CD4-positive, alpha-beta T cell treated with Interleukin-21 for 1 hour (primary cell): ENCODE measurements around the gene INS.

Experiments used
- DNase-seq: peaks from one replicate; pipeline ENCODE4 v3.0.0-alpha.2; 2020

INS gene

DNA sequence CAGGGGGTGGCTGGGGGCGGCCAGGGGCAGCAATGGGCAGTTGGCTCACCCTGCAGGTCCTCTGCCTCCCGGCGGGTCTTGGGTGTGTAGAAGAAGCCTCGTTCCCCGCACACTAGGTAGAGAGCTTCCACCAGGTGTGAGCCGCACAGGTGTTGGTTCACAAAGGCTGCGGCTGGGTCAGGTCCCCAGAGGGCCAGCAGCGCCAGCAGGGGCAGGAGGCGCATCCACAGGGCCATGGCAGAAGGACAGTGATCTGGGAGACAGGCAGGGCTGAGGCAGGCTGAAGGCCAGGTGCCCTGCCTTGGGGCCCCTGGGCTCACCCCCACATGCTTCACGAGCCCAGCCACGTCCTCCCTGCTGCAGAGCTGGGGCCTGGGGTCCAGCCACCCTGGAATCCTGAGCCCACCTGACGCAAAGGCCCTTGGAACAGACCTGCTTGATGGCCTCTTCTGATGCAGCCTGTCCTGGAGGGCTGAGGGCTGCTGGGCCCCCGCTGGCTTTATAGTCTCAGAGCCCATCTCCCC is at the start of gene INS:
TSS of gene INS (minus strand) at position 474 of the 524 bp plus-strand sequence. CDS start at position 236, 238 bp downstream.
- no peak for DNase-seq

DNA sequence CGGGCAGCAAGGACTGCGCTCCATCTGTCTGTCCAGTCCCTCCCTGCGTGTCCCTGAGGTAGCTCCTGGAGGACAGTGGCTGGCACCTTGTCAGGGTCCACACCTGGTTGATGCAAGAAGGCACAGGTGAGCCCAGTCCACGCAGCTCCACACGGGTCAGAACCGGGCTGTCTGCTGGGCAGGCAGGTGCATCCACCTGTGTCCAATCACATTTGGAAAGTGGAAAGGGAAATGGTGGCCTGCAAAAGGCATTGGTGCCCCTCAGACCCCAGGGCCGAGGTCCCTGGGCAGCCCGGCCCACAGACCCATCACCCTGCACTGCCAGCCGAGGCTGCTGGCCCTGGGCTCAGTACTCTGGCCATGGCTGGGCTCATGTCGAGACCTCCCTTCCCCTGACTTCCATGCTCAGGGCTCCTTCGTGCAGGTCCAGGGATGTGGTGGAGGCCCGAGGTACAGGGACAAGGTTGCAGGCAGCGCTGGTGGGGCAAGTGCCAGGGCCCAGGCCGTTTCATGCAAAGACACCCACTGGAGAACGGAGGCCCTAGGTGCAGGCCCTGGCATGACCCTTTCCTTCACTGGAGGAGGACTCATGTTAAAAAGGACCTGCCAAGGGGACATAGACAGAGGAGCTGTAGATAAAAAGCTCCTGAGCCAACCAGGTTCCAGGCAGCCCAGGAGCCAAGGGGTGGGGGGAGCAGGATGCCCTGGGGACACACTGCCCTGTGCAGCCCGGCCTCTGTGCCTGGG is 49.5 kb upstream of the INS start:
- no peak for DNase-seq

DNA sequence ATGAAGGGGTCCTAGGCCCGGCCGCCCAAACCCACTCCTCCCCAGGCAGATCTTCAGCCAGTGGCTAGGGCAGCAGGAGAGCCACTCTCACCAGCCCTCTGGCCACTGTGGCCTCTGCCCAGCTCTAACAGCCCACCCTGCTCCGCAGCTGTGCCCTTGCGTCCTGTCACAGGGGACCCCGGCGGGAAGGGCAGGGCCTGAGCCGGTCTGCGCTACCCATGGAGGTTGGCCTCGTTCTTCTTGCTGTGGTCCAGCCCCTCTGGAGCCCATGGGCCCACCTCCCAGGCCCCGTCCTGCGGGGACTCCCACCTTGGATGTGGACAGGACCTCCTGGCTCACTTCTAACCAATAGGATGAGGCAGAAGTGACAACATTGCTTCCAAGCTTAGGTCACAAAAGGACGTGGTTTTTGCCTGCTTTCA is 48.9 kb upstream of the INS start:
- DNase-seq, result no peak

DNA sequence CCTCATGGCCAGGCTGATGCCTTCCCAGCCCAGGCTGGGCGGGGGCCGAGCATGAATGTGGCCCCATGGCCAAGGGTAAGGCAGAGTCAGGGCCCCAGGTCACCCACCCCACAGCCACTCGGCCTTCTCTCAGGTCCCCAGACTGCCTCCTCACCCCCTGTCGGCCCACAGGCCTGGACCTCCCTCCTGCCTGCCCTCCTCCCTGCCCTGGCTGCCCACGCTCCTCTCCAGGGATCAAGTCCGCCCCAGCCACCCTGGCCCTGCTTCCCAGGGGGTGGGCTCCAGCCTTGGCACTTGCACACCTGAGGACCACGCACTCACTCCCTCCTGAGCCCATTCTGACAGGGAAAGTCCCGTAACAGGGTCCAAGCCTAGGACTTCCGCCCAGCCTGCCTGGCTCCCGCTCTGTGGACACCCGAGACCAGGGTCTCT is 48.4 kb upstream of the INS start:
- no peak for DNase-seq

DNA sequence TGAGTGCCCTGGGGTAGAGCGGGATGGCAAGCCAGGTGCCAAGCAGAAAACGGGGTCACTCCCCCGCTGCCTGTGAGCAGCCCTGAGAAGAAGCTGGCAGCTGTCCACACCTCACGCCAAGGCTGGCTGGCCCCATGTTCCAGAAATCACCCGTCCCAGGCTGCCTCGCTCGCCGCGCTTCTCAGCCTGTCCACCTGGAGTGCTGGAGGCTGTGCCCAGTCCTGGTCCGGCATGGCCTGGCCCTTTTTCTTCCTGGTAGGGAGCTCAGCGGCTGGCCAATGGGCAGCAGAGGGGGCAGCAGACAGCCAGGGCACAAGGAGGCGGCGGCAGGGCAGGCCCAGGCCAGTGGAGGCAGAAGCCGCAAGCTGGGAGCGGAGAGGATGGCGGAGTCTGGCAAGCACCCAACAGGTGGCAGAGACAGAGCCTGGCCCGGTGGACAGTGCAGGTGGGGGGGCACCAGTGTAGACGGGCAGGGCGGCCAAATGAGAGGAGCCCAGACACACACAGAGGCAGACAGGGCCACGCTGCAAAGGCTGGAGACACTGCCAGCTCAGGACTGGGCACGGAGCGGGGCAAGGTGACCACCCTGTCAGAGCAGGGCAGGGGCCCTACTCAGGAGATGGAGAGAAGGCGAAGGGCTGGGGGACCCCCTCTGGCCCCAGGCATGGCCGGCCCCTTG is 47.8 kb upstream of the INS start:
- DNase-seq, result no peak

DNA sequence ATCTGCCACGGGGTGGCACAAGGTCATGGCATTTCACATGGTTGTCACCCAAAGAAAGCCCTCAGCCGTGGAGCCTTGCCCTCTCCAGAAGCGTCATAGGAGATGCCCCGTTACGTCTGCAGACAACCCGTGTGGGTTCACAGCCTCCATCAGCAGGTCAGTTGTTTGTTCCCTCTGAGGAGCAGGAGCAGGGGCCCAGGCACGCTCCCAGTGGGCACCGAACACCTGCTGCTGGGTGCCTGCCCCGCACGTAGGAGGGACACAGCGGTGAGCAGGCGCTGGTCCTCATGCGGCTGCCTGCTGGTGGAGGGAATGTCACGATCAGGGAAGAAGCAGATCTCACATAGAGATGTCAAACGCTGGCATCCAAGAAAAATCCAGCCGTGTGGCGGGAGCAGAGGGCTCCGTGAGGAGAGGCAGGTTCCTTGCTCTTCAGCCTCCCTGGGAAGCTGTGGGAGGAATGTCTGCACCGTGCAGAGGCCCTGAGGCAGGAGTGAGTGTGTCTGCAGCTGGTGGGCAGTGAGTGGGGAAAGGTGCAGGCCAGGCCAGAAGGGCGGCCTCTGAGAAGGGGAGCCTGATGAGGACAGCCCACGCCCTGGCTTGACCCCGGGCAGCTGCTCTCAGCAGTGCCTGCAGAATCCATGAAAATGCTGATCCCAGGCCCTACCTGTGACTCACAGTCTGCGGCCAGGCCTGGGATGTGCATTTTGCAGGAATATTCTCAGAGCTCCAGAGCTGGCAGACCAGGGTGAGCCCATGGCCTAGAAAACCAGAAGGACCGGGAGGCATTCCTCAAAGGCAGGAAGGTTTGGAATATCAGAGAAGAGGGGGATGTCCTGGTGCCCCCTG is 47.0 kb upstream of the INS start:
- no peak for DNase-seq

DNA sequence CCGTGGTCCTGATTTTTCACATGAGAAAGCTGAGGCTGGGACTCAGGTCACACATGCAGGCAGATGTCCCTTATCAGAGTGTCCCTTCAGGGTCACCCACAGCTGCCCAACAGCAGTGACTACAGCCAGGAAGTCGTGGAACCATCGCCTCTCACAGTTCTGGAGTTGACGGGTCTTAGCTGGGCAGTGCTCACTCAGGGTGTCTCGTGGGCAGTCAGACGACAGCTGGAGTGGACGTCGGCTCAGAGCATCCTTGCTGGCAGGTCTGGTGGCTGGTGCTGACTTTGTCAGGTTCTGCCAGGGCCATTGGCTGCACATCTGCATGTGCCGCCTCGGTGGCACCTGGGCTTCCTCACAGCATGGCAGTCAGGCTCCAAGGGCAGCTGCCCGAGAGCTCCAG is 46.2 kb upstream of the INS start:
- no peak for DNase-seq

DNA sequence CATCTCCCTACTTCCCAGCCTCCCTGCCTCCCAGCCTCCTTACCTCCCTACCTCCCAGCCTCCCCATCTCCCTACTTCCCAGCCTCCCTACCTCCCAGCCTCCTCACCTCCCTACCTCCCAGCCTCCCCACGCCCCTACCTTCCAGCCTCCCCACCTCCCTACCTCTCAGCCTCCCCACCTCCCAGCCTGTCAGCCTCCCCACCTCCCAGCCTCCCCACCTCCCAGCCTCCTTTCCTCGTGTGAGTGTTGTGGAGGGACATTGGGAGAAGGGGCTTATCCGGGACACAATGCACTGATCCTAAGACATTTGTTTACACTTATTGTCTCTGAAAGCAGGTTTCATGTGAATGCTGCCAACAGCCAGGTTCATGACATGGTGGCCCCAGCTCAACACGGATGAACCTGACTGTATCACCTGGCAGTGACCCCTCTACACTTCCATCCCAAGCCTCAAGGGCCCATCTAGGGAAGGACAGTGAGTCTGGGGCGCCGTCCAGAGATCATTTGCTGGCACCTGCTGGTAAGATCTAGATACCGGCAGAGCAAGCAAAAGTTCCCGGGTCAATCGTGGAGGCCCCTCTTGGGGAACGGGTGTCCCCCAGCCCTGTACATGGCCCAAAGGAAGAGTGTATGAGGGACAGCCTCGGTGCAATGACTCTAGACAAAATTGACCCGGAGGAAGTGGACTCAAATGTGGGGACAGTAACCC is 45.1 kb upstream of the INS start:
- DNase-seq, result no peak

DNA sequence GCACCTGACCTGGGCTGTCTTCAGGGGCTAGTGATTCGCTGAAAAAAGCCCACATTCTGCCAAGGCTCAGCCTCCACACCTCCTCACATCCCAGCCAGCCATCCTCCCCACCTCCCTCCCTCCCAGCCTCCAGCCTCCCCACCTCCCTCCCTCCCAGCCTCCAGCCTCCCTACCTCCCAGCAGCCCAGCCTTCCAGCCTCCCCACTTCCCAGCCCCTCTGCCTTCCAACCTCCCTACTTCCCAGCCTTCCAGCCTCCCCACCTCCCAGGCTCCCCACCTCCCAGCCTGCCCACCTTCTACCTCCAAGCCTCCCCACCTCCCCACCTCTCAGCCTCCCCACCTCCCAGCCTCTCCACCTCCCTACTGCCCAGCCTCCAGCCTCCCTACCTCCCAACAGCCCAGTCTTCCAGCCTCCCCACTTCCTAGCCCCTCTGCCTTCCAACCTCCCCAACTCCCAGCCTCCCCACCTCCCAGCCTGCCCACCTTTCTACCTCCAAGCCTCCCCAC is 44.3 kb upstream of the INS start:
- DNase-seq, result no peak

DNA sequence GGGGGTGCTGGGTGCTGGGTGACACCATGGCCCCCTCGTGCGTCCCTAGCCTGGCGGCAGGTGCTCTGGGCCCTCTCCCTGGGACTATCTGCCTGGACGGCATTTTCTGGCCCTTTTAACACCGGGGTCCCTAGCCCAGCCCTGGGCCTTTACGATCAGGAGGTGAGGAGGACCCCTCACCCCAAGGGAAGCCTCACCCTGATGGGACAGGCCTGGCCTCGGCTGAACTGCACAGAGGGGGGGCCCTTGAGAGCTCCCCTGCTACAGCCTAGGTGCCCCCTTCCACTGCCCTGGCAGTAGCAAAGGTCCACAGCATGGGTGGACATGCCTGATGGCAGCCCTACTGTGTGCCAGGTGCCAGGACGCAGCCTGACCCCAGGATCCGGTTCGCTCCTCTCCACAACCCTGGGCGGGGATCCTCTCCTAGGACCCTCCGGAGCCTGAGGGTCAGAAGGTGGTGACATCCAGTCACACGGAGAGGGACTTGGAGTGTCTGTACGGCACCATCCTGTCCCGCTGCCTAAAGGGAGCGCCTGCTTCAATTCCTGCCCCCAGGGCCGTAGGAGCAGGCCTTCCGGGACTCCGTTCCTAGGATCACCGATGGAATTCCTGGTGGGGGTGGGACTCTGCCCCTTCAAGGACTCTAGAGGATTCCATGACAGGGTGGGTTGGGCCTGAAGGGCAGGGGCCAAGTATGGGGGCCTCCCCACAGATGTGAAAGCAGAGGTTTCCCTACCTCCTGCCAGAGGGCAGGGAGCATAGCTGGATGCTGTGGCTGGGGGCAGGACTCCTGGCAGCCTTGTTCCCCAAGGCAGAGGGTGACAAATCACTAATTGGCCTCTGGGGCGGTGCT is 43.6 kb upstream of the INS start:
- no peak for DNase-seq

DNA sequence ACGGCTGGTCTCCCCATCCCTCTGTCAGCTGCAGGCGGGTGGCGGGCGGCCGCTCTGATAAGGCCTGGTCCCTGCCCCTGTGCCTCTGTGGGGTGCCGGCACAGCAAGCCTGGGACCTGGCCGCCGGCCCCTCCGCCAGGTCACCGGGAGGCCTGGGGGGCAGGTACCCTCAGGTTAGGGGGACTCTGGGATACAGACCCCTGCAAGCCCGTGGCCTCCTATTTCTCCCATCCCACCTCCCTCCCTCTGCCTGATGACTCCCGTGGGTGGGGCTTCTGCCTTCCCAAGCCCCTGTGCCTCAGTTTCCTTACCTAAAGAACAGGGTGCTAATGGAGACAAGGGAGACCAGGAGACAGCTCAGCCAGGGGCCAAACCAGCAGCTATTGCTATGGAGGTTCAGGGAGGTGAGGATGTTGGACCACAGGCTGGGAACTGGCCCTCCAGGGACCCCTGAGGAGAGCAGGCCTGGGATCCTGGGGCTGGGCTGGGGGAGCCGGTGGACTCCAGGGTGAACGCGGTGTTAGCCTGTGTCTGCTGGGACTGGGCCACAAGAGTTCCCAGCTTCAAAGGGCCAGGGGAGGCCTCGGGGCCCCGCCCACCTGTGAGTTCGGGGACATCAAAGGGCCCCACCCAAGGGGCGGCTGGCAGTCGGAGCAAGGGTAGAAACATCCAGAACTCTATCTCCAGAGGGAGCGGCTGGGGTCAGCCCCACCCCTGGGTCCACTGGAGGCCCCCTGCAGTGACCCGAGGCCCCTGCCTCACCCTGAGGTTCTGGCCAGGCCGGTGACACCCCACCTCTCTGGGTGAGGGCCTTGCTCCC is 42.6 kb upstream of the INS start:
- no peak for DNase-seq

DNA sequence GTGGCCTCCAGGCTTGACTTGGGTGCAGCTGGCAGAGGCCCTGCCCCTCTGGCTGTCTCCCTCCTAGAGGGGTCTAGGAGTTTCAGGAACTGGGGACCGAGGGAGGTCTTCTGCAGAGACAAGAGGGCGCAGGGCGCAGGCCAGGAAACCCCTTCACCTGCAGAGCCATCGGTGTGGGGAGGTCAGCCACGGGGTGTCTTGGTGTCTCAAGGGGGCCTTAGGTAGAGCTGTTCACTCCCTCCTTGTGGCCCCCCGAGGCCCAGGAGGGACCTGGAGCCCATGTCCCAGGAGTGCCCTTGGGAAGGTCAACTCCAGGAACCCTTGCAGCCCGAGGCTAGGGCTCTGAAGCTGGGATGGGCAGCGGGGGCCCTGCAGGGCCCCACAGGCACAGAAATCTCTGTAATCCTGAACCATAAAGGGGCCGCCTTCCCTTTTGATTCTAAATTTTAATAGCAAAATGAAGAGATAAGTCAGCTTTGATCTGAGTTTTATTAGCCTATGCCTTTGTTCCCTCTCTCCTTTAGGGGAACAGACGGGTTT is 42.0 kb upstream of the INS start:
- no peak for DNase-seq

DNA sequence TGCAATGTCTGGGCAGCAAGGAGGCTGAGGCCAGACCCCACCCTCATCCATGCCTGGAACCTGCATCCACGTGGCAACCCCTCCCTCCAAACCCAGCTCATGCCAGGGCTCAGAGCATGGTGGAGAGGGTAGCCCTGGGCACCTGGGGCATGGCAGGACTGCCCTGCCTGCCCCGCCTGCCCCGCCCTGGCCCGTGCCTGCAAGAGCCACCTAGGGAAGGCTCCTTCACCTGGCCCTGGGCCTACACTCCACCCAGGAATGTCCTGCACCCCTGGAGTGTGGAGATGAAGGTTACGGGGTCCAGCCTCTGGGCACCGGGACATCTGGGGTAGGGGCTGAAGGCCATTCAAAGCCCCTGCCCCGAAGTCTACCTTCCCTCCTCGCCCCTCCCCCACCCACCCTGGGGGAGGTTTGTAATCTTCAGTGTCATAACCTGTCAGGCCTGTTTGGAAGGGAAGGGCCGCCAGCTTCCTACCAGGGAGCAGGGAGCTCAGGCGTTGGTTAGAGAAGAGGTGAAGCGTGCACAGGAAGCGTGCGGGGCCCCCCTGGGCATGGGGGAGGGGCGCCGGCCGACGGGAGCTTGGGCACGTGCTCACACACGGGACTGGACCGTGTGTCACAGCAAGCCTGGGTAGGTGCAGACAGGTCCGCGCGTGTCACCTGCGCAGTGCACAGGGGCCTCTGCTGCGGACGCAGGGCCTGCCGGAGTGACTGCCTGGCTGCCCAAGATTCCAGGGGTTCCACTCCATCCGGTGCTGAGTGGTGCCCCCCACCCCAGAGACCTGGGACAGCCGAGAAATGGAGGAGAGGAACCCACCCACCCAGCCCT is 41.3 kb upstream of the INS start:
- DNase-seq, result no peak

DNA sequence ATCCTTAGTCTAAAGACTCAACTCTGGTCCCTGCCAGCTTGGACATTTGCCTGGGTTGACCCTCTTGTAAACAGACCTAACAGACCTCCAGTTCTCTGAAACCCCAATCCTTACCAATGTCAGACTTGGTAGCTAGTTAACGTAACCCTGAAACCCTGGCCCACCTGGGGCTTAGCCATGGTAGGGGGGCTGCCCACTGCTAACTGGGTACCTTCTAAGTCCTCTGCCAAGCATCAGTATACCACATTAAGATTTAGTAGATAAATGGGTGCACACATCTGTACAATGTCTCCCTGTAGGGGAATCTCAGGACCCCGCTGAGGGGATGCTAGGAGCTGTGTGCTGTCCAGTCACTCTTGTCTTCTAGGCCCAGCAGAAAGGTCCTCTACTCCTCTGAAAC is 40.5 kb upstream of the INS start:
- no peak for DNase-seq

DNA sequence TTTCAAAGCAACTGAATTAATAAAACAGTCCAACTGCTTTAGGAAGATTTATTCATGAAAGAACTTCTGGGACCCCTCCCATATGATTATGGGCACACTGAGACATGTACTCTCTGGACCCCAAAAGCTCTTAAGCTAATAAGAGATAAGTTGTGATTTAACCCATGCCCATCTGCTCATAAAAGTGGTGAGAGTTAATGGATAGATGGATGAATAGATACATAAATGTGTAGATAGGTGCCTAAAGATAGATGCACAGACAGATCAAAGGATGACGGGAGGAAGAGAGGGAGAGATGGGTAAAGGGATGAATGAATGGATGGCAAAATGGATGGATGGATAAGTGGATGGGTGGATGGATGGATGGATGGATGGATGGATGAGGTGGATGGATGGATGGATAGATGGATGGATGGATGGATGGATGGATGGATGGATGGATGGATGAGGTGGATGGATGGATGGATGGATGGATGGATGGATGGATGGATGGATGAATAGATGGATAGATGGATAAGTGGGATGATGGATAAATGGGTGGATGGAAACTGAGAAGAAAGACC is 40.0 kb upstream of the INS start:
- no peak for DNase-seq

DNA sequence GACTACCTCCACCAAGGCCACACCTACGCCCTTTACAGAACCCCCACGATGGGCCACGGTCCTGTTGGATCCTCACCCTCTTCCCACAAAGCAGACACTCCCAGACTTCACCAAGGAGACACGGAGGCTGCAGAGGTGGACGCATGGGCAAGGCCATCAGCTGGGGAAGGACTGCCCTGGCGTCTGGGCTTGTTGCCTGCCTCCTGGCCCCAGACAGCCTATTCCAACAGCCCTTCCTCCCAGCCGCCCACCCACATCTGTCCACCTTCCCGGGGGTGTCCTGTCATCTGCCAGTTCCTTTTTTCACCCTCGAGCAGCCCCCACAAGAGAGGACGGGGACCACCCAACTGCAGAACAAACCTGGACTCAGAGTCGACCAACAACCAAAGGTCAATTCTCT is 39.5 kb upstream of the INS start:
- no peak for DNase-seq

DNA sequence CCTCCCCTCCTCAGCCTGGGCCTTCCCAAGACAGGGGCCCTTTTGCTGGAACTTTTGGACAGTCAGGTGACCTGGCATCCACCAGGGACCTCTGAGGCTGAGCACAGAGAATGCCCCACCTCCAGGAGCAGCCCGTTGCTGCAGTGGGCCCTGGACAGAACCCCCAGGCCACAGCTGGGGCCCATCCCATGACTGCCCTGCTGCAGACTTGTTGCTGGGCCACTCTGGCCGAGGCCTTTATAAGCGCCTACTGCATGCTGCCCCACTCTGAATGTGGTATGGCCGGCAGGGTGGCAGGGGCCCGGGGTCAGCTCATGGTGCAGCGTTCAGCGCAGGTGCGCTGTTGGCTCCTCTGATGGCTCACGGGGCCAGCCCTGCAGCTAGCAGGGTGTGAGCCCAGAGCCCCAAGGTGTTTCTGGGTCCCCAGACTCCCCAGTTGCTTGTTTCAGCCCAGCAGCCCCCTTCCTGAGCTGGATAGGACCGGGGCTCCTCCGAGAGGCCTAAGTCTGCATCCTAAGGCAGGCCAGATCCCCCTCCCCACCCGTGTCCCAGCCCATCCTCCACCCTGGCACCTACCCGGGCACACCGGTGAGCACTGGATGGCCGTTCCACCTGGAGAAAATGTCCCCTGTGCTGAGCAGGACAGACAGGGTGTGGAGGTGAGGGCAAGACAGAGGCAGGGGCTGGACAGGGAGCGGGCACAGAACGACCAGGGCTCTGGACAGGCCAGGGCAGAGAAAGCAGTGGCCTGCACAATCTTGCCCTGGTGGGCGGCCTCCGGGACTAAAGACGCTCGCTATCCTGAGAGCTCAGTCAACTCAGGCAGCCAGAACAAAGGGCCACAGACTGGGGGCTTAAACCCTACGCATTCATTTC is 38.7 kb upstream of the INS start:
- DNase-seq, result no peak
